Endodermal cell (in vitro differentiated cells): ENCODE data around the gene KRTAP10-4. TPM values are rescaled to one million over a fixed set of nuclear protein-coding genes. Genes with fewer than 3 reads are reported as not detected.

Experiments used
- DNase-seq: peaks from one replicate; pipeline ENCODE4 v3.0.0-alpha.2; 2017
- H3K27ac ChIP-seq: 2 replicates; pipeline ENCODE4 v1.5.1; 2013; ENCODE audit warnings: mild to moderate bottlenecking, low read depth, low read length, moderate library complexity
- H3K27me3 ChIP-seq: 2 replicates; pipeline ENCODE4 v1.6.1; 2013; ENCODE audit warnings: mild to moderate bottlenecking, low read length, moderate library complexity; ENCODE audit not compliant: insufficient read depth, control insufficient read depth, poor library complexity, severe bottlenecking
- H3K36me3 ChIP-seq: 2 replicates; pipeline ENCODE4 v1.7.0; 2013; ENCODE audit warnings: mild to moderate bottlenecking, low read length, moderate library complexity; ENCODE audit not compliant: control insufficient read depth, insufficient read depth
- H3K4me1 ChIP-seq: one replicate; pipeline ENCODE4 v1.7.0; 2013; ENCODE audit warnings: low read length; ENCODE audit not compliant: control insufficient read depth, insufficient read depth
- H3K4me3 ChIP-seq: 2 replicates; pipeline ENCODE4 v1.5.1; 2013; ENCODE audit warnings: mild to moderate bottlenecking, low read length, moderate library complexity
- H3K9ac ChIP-seq: 2 replicates; pipeline ENCODE4 v1.6.1; 2013; ENCODE audit warnings: mild to moderate bottlenecking, low read length, moderate library complexity; ENCODE audit not compliant: poor library complexity, severe bottlenecking; ENCODE audit errors: extremely low read depth
- H3K9me3 ChIP-seq: 2 replicates; pipeline ENCODE4 v1.6.1; 2013; ENCODE audit warnings: mild to moderate bottlenecking, low read length, moderate library complexity; ENCODE audit not compliant: control insufficient read depth
- H3K27ac Mint-ChIP-seq: 2 replicates; pipeline ENCODE4 v1.8.0; 2020; ENCODE audit warnings: mixed read lengths
- H3K27me3 Mint-ChIP-seq: 2 replicates; pipeline ENCODE4 v1.8.0; 2021; ENCODE audit warnings: mild to moderate bottlenecking, mixed read lengths; ENCODE audit not compliant: insufficient read depth
- H3K36me3 Mint-ChIP-seq: 2 replicates; pipeline ENCODE4 v1.8.0; 2020; ENCODE audit warnings: low read depth, mixed read lengths
- H3K4me1 Mint-ChIP-seq: 2 replicates; pipeline ENCODE4 v1.8.0; 2020; ENCODE audit warnings: mixed read lengths
- H3K4me3 Mint-ChIP-seq: 2 replicates; pipeline ENCODE4 v1.8.0; 2020; ENCODE audit warnings: mild to moderate bottlenecking, moderate library complexity, mixed read lengths
- H3K9me3 Mint-ChIP-seq: 2 replicates; pipeline ENCODE4 v1.8.0; 2020; ENCODE audit warnings: mild to moderate bottlenecking, mixed read lengths
- CTCF ChIP-seq: fragments of 200-600 bp; sonication (generic); conservative IDR thresholded peaks from 2 replicates; pipeline ENCODE4 v1.5.0; 2021; ENCODE audit warnings: antibody characterized with exemption, mild to moderate bottlenecking
- WGBS, 2 experiments: methylation state at CpG; one replicate each; pipeline versions ENCODE4 v1.1.5 to v1.1.7; 2013; ENCODE audit warnings: missing lambda C conversion rate in 2 of 2, mixed read lengths in 1 of 2; ENCODE audit not compliant: insufficient coverage in 1 of 2, insufficient read length in 1 of 2; 5-methylcytosine and 5-hydroxymethylcytosine counted together
- total RNA-seq, 2 donors: library from RNA; stranded (reverse); fragmentation: NEBNext Ultra II Directional in 1 of 2; extraction: Animal tissue kit (Norgen Biotek cat#: 25700) in 1 of 2; gene quantifications; 2 replicates in 1 of 2; 3 replicates in 1 of 2; pipeline ENCODE4 v1.2.1, GENCODE V29; 2021

KRTAP10-4 gene
- total RNA-seq, 2 donors from 2014 or later = not detected

GRCh38 chr21:44532712-44533111, 40.8 kb upstream of the KRTAP10-4 start:
- no peaks in the 10 kb centered on the region for H3K36me3 ChIP-seq
- Mint-ChIP-seq H3K4me3 (no peak overlapping the region), H3K4me1 (no peaks in the 10 kb centered on the region), H3K27ac (no peak overlapping the region), H3K36me3 (no peaks in the 10 kb centered on the region), H3K9me3 (no peaks in the 10 kb centered on the region), H3K27me3 (no peaks in the 10 kb centered on the region)
- no peak overlapping the region for H3K27ac ChIP-seq
- DNase-seq = peak; percentile 38
- WGBS, 2 experiments = 94 to 95% methylated on average over 14 to 16 of the region's 16 CpGs
- no peaks in the 10 kb centered on the region for H3K9me3 ChIP-seq
- no peaks in the 10 kb centered on the region for H3K27me3 ChIP-seq
- no peaks in the 10 kb centered on the region for H3K4me1 ChIP-seq
- no peak overlapping the region for H3K9ac ChIP-seq
- no peak for TF ChIP-seq CTCF
- H3K4me3 ChIP-seq = no peak overlapping the region

GRCh38 chr21:44533121-44533890, 40.2 kb upstream of the KRTAP10-4 start:
- Histone ChIP-seq H3K9ac (no peak overlapping the region), H3K4me3 (no peak overlapping the region), H3K36me3 (no peaks in the 10 kb centered on the region), H3K4me1 (no peaks in the 10 kb centered on the region), H3K9me3 (no peaks in the 10 kb centered on the region), H3K27ac (no peak overlapping the region), H3K27me3 (no peaks in the 10 kb centered on the region)
- Mint-ChIP-seq H3K9me3 (no peaks in the 10 kb centered on the region), H3K27me3 (no peaks in the 10 kb centered on the region), H3K4me1 (no peaks in the 10 kb centered on the region), H3K36me3 (no peaks in the 10 kb centered on the region), H3K27ac (no peak overlapping the region), H3K4me3 (no peak overlapping the region)
- peak; percentile 52 for DNase-seq
- WGBS, 2 experiments = 92 to 95% methylated on average over 34 to 37 of the region's 37 CpGs
- TF ChIP-seq CTCF = no peak

DNA sequence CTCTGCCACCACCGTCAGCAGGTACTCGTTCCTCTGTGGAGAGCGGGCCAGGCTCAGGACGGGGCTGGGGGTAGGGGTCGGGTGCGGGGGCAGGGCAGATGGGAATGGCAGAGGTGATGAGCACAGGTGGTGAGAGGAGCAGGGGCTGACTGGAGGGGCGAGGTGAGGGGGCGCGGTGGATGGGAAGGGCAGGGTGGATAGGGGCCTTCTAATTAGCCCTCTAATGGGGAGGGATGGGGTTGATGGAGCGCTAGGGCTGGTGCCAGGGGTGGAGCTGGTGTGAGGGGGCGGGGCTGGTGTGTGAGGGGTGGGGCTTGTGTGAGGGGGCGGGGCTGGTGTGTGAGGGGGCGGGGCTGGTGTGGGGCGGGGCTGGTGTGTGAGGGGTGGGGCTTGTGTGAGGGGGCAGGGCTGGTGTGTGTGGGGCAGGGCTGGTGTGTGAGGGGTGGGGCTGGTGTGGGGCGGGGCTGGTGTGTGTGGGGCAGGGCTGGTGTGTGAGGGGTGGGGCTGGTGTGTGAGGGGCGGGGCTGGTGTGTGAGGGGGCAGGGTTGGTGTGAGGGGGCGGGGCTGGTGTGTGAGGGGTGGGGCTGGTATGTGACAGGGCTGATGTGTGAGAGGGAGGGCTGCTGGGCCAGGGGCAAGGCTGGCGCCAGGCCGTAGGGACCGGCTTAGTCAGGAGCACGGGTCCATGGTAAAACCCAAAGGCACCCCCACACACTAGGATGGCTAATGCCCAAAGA, 39.5 kb upstream of the KRTAP10-4 start:
- no peaks in the 10 kb centered on the region for H3K27me3 ChIP-seq
- no peak overlapping the region for H3K27ac ChIP-seq
- H3K4me1 Mint-ChIP-seq = no peaks in the 10 kb centered on the region
- H3K4me3 Mint-ChIP-seq = no peak overlapping the region
- H3K9me3 Mint-ChIP-seq = no peaks in the 10 kb centered on the region
- H3K4me3 ChIP-seq = no peak overlapping the region
- H3K36me3 ChIP-seq = no peaks in the 10 kb centered on the region
- no peaks in the 10 kb centered on the region for H3K36me3 Mint-ChIP-seq
- no peak for TF ChIP-seq CTCF
- DNase-seq = peak; percentile 68
- no peaks in the 10 kb centered on the region for H3K27me3 Mint-ChIP-seq
- H3K27ac Mint-ChIP-seq = no peak overlapping the region
- no peaks in the 10 kb centered on the region for H3K9me3 ChIP-seq
- WGBS, 2 experiments = 95 to 100% methylated on average over 4 to 13 of the region's 21 CpGs
- no peak overlapping the region for H3K9ac ChIP-seq
- no peaks in the 10 kb centered on the region for H3K4me1 ChIP-seq
